SK-N-MC (cell line): ENCODE results near the gene LRRC15.

Experiments
- EZH2 ChIP-seq: fragments of 200-600 bp; sonication (generic); IDR thresholded peaks from one replicate; pipeline ENCODE4 v1.6.1; 2017; ENCODE audit warnings: antibody characterized with exemption
- FOXP2 ChIP-seq: optimal IDR thresholded peaks from 2 replicates; pipeline ENCODE3; 2011; ENCODE audit warnings: mild to moderate bottlenecking, moderate library complexity; ENCODE audit not compliant: insufficient read depth; ENCODE audit errors: extremely low read length, control extremely low read depth
- POLR2AphosphoS5 ChIP-seq: IDR thresholded peaks from 2 replicates; pipeline ENCODE4 v1.6.1; 2012; ENCODE audit warnings: mild to moderate bottlenecking, low read depth, low read length, borderline replicate concordance

DNA sequence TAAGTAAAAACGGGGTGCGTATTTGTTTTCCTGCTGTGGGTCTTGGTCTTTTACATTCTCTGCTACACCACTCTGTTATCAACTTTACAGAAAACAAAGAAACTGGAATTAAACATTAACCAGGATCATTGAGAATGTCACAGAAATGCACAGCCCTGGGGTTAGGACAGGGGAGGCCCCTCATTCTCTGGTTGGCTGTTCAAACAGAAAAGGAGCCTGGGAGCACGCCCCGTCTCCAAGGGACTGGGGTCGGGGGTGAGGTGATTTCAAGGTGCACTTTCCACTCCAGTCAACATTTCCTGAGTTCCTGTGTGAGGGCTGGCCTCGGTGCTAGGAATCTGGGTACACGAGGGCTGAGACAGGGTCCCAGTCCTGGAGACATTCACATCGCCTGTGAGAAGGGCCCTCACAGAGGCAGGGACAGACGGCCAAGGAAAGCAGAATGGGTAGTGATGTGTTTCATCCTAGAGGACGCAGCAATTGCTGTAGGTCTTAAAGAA lies 48.7 kb downstream of the LRRC15 start:
- no peak for TF ChIP-seq POLR2AphosphoS5
- no peak for TF ChIP-seq EZH2
- no peak for TF ChIP-seq FOXP2
